ENCODE results near the gene ASCC1.

The ASCC1 gene

GRCh38 chr10:72082856-72083789 lies 133.0 kb downstream of the ASCC1 start:
- DNase-seq (ENCODE audit: low read depth, low spot score), result no peak

GRCh38 chr10:72081772-72082590 lies 134.1 kb downstream of the ASCC1 start:
- no peak for DNase-seq (ENCODE audit: low read depth, low spot score)

- DNase-seq (ENCODE audit: low read depth, low spot score), result no peak
Measured at GRCh38 chr10:72081210-72081609, 134.9 kb downstream of the ASCC1 start.

DNA sequence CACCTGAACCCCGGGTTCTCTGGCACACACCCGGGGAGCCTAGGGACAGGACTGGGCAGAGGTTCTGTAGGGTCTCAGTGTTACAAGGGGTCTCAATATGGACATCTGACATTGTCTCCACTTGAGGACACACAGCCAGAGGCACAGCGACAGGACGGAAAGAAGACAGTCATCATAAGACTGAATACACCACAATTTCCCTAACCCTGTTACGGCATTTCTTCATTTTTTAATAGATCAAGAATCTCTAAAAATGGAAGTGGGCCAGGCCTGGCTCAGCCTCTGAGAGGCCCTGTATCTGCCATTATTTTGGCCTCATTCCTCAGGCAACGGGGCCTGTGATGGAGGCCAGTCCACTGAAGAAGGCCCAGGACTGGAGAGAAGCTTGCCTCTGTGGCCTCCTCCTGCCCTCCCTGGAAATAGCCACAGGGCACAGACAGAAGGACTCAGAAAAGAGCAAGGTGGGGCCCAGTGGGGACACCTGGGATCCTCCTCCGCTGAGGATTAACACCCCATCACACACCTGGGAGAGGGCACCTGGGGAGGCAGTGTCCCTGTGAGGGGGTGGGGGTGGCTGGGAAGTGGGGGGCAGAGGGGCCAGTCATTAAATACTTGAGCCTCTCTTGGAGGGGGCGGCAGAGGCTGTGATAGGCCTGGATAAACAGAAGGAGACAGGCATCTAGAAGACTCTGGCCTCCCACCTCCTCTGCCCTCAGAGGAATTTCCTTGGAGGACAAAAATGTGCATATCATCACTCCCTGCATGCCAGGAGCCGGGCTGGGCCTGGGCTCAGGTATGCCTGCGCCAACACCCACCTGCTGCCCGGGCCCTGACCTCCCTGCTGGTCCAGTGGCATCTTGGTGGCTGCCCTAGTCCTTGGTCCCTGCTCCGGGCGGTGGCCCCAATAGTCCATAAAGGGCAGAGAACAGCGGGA lies 135.8 kb downstream of the ASCC1 start:
- DNase-seq (ENCODE audit: low read depth, low spot score), result no peak

- no peak for DNase-seq (ENCODE audit: low read depth, low spot score)
Measured at GRCh38 chr10:72079356-72079755, 136.7 kb downstream of the ASCC1 start.

DNA sequence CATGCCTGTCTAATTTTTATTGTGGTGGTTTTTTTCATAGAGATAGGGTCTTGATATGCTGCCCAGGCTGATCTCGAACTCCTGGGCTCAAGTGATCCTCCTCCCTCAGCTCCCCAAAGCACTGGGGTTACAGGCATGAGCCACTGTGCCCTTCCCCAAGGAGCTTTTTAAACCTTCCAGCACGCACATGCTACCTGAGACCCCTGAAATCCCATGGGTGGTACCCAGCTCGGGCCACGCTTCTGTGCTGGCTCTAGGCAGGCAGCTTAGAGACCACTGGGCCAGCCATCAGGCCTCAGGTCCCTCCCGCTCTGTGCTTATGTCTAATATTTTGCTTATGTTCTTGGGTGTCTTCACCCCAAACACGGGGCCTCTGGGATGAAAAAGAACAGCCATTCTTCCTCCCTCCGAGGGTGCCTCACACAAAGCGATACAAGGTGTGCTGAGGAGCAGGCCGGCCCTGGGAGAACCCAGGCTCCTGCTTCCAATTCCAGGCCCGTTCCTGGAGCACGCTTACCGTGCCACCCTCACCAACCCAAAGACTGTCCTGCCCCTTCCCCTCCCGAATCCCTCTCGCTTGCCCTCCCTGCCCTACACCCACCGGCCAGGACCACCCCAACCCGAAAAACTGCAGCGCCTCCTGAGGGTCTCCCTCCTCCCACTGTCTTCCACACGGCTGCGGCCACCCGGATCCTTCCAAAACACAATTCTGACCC lies 138.6 kb downstream of the ASCC1 start:
- DNase-seq (ENCODE audit: low read depth, low spot score), result no peak

DNA sequence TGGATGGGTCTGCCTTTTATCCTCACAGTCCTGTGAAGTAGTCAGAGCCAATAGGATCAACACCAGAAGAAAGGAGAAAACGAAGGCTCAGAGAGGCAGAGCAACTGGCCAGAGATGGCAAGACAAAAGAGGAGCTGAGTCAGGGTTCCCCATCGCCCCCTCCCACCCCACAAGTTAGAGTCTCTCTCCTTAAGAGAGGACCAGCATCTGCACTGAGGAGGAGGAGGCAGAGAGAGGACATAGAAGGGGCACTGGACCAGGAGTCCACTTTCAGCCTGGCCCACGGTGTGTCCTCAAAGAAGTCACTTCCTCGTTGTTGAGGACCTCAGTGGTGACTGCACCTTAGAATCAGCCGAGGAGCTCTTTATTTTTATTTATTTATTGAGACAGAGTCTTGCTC lies 139.3 kb downstream of the ASCC1 start:
- DNase-seq (ENCODE audit: low read depth, low spot score), result no peak

- DNase-seq (ENCODE audit: low read depth, low spot score), result no peak
Measured at GRCh38 chr10:72075376-72076115, 140.5 kb downstream of the ASCC1 start.

GRCh38 chr10:72074574-72075375 lies 141.3 kb downstream of the ASCC1 start:
- no peak for DNase-seq (ENCODE audit: low read depth, low spot score)

DNA sequence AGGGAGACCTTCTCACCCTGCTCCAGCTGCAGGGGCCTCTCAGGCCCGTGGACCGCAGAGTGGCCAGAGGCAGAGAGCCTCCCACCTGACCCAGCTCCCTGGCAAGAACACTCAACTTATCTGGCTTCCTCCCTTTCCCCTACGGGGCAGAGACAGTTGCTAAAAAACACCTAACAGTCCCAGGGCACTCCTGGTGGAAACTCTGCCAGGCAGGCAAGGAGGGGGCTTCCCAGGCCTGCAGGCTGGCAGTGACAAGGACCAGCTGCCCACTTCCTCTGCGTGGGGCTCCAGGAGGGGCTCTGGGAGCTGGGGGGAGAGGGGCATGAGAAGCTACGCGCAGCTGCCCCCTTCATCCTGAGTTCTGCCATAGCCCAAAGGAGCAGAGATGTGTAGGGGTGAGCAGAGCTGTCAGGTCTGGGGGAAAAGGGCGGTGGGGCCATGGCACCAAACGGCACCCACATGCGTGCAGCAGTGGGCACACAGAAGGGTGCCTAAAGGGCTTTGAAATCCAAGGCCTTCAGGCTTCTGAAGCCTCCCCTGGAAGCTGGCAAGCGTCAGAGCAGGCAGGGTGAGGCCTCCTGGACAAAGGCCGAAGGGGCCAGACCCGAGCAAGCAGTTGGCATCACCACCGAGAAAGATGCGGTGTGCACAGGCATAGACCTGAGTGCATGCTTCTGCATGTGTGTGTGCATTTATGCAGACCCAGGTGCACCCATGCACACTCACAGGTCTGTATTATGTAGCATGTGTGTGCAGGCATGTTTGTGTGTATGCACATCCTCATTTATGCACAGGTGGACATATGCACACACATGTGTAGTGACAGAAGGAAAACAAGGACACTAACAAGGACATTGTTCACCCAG lies 142.1 kb downstream of the ASCC1 start:
- no peak for DNase-seq (ENCODE audit: low read depth, low spot score)

DNA sequence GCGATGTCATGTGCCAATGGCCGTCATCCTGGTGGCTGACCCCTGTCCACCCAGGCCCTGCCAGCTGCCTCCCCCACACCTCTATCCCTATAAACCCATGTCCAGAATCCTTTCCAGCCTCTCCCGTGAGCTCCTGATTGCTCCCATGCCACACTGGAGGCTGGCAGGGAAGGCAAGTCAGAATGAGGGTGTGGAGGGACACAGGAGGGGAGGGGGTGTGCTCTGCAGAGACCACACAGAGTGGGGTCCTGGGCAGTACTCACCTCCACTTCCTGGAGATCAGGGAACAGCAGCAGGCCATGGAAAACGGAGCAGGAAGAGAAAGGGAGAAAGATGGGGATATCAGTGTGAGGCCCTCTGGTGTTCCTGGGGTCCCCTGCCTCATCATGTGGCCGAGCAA lies 143.4 kb downstream of the ASCC1 start:
- DNase-seq (ENCODE audit: low read depth, low spot score), result no peak

- no peak for DNase-seq (ENCODE audit: low read depth, low spot score)
Measured at GRCh38 chr10:72072046-72072445, 144.0 kb downstream of the ASCC1 start.

DNA sequence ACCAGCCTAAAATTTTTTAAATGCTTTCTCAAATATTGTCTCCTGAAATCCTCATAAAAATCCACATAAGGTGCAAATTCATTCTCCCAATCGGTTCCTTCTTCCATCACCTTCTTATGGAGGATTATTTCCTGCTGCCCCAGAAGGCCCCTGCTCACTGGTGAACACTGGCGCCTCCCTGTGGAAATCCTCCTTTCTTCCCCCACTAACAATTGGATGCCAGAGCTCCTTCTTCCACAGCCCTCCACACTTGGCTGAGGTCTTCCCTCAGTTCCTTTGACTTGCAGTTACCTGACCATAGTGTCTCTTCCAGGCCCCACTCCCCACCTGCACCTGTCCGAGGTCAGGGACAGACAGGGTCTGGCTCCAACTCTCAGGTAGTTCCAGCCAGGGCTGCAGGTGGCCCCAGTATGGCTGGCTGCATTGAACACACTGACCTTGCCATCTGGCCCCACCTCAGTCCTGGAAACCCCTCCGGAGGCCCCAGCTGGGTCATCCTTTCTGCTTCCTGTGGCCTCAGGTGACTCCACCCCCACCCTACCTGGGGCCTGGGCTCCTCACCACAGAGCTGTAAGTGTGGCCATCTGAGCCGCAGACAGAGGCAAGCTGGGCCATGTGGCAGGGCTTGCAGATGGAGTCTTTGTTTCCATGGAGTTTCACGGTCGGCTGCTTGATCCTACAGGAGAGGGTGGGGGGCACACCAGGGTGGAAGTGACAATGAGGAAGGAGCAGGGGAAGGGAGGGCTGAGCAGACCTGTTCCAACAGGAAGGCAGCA lies 146.1 kb downstream of the ASCC1 start:
- no peak for DNase-seq (ENCODE audit: low read depth, low spot score)

- DNase-seq (ENCODE audit: low read depth, low spot score), result peak; percentile 63
Measured at GRCh38 chr10:72068901-72069446, 147.1 kb downstream of the ASCC1 start.

DNA sequence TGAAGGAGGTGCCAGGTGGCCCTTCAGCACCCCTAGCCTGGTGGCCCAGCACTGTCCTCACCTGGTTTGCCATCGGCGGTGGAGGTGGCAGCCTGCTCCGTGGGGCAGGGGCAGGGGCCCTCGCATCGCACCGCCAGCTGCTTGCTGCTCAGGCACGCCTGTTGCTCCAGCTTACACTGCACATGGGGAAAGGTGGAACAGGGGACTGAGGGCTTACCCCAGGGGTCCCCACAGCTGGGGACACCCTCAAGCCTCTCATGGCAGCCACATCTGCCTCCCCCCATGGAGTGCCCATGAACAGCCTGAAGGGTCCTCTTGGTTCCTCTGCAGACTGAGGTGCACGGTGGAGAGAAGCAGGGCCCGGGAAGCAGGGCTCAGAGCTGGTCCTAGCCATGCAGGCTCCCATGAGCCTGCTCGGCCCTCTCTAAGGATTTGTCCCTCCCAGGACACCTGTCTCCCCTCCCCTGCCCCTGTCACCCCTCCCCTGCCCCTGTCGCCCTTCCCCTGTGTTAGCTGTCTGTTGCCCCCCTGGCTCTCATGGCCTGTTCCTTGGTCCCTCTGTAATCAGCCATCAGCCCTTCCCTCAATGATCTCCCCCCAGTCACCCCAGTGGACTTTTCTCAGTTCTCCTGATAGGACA lies 147.8 kb downstream of the ASCC1 start:
- DNase-seq (ENCODE audit: low read depth, low spot score), result no peak

GRCh38 chr10:72067463-72068125 lies 148.5 kb downstream of the ASCC1 start:
- no peak for DNase-seq (ENCODE audit: low read depth, low spot score)
